Measurements from ENCODE around the gene PSMD11. TPM values are rescaled to one million over a fixed set of nuclear protein-coding genes. Genes with fewer than 3 reads are reported as not detected.
A peak's percentile ranks its signal among the peaks of the same experiment; 100 is the strongest.

Gene PSMD11
- total and polyA plus RNA-seq, 2 of the 13 experiments (the other 11 are each of a cell fraction or from before 2014, with no cell fraction given) = 69.8 to 152 TPM

DNA sequence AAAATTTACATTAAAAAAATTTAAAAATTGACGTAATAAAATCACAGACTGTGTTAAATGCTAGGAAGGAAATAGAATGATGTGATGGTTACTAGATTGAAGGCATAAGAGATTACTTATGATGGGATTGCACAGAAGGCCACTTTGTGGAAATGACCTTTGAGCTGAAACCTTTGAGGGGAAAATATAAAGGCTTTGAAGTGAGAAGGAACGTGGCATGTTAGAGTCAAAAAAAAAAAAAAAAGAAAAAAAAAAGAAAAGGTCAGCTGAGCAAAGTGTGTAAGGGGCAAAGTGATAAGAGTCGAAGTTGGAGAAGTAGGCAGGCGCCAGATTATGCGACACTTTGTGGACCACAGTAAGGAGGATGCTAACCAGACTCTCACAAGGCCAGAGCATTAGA lies 3.6 kb upstream of the PSMD11 start:
- DNase-seq (ENCODE audit: low spot score) (peak; percentile 78), FAIRE-seq (no peak), ATAC-seq (no peak)
- Histone ChIP-seq H3K36me3 (replicated peaks in 1 of 2; ENCODE audit: control insufficient read depth in 1 of 2, insufficient read depth in 2 of 2, low read length in 2 of 2) (no peaks in the 10 kb centered on the region), H2AFZ (ENCODE audit: low read length) (no peak overlapping the region), H3K4me3 (replicated peaks in 1 of 3; ENCODE audit: insufficient read depth in 1 of 3, low read depth in 2 of 3, low read length in 3 of 3) (peak overlapping the region in 1 of 3 experiments; percentile 14; a peak in 1 of 6 replicates), H3K27ac (ENCODE audit: extremely low read length, insufficient read depth, low read length) (no peak overlapping the region), H3K4me2 (ENCODE audit: low read depth, low read length) (peak overlapping the region; percentile 51), H3K9me3 (ENCODE audit: low read length) (no peaks in the 10 kb centered on the region), H3K4me1 (ENCODE audit: insufficient read depth, low read length) (peaks cover 38% of the 10 kb centered on the region), H3K9ac (ENCODE audit: insufficient read depth, low read depth, low read length) (no peak overlapping the region), H3K79me2 (ENCODE audit: insufficient read depth, low read length) (peaks cover 12% of the 10 kb centered on the region), H4K20me1 (ENCODE audit: insufficient read depth, low read length) (peaks cover 8% of the 10 kb centered on the region), H3K27me3 (ENCODE audit: control insufficient read depth in 1 of 2, insufficient read depth in 2 of 2, low read length in 2 of 2) (no peaks in the 10 kb centered on the region)
- ChIA-PET POLR2A (interaction anchor here (0.6 to 1.7 kb wide), 4 partner anchors 46 to 110 kb away, joined by 3 to 4 read pairs (median 4); partner anchors contain the start of genes C17orf75 and CDK5R1), CTCF (ENCODE audit: low intra/inter-chr PET ratio, low total read pairs) (no interaction called here)
- in situ Hi-C loops (cut with HindIII; ENCODE audit: extremely low pct_ligation_motif_present, low pct_unique_long_range_greater_than_20kb) (no loop called here), intact Hi-C loops (cut with micrococcal nuclease; ENCODE audit: unreplicated experiment) (no loop called here)
- under 1% methylated on average over 5 of the region's 5 CpGs for WGBS (ENCODE audit: low lambda C conversion rate)
- BruUV-seq (replicated peaks) = no TSS peak
- TF ChIP-seq, protein P1, sequence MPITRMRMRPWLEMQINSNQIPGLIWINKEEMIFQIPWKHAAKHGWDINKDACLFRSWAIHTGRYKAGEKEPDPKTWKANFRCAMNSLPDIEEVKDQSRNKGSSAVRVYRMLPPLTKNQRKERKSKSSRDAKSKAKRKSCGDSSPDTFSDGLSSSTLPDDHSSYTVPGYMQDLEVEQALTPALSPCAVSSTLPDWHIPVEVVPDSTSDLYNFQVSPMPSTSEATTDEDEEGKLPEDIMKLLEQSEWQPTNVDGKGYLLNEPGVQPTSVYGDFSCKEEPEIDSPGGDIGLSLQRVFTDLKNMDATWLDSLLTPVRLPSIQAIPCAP (CRISPR knock-in tag; IDR thresholded peaks at IDR 0.05; ENCODE audit: low read depth) = no peak
- 0 out of 2 replicates have a peak, but pooled peaks have one; percentile 12 for TF ChIP-seq RARA (CRISPR knock-in tag; IDR thresholded peaks at IDR 0.05)
- TF ChIP-seq HNF4A (CRISPR knock-in tag; IDR thresholded peaks at IDR 0.05) = peak; percentile 55; the same call in 1 of the 2 replicates
- no peak for TF ChIP-seq CENPX (CRISPR knock-in tag; IDR thresholded peaks at IDR 0.05)
- no peak for TF ChIP-seq MAZ (IDR thresholded peaks at IDR 0.05; ENCODE audit: borderline replicate concordance, low read depth, low read length)
- no peak for TF ChIP-seq MAZ (CRISPR knock-in tag; IDR thresholded peaks at IDR 0.05; ENCODE audit: low read depth)
- TF ChIP-seq ZNF644 (CRISPR knock-in tag; IDR thresholded peaks at IDR 0.05; ENCODE audit: low read depth) = no peak
- no peak for TF ChIP-seq ZNF558 (CRISPR knock-in tag; IDR thresholded peaks at IDR 0.05; ENCODE audit: borderline replicate concordance)
- no peak for TF ChIP-seq FOXA3 (CRISPR knock-in tag; IDR thresholded peaks at IDR 0.05)
- TF ChIP-seq HNRNPUL1 (IDR thresholded peaks at IDR 0.05; ENCODE audit: low read depth, low read length) = no peak
- peak; percentile 66 for TF ChIP-seq BHLHE40 (IDR thresholded peaks at IDR 0.05; ENCODE audit: low read length)
- TF ChIP-seq CEBPG (CRISPR knock-in tag; IDR thresholded peaks at IDR 0.05) = no peak
- TF ChIP-seq, protein P2, sequence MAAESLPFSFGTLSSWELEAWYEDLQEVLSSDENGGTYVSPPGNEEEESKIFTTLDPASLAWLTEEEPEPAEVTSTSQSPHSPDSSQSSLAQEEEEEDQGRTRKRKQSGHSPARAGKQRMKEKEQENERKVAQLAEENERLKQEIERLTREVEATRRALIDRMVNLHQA (CRISPR knock-in tag; IDR thresholded peaks at IDR 0.05) = no peak
- no peak for TF ChIP-seq ETV6 (CRISPR knock-in tag; conservative IDR thresholded peaks at IDR 0.05)
- 0 out of 2 replicates have a peak, but pooled peaks have one; percentile 34 for TF ChIP-seq HNF4G (IDR thresholded peaks at IDR 0.05; ENCODE audit: borderline replicate concordance, low read depth, low read length)
- TF ChIP-seq HNF4G (CRISPR knock-in tag; IDR thresholded peaks at IDR 0.05; ENCODE audit: borderline replicate concordance, low read depth) = 0 out of 2 replicates have a peak, but pooled peaks have one; percentile 30
- TF ChIP-seq, protein P3, sequence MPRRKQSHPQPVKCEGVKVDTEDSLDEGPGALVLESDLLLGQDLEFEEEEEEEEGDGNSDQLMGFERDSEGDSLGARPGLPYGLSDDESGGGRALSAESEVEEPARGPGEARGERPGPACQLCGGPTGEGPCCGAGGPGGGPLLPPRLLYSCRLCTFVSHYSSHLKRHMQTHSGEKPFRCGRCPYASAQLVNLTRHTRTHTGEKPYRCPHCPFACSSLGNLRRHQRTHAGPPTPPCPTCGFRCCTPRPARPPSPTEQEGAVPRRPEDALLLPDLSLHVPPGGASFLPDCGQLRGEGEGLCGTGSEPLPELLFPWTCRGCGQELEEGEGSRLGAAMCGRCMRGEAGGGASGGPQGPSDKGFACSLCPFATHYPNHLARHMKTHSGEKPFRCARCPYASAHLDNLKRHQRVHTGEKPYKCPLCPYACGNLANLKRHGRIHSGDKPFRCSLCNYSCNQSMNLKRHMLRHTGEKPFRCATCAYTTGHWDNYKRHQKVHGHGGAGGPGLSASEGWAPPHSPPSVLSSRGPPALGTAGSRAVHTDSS (CRISPR knock-in tag; conservative IDR thresholded peaks at IDR 0.05) = no peak
- TF ChIP-seq BCL6 (CRISPR knock-in tag; IDR thresholded peaks at IDR 0.05) = peak; percentile 32; the same call in 1 of the 2 replicates
- TF ChIP-seq ZNF598 (CRISPR knock-in tag; IDR thresholded peaks at IDR 0.05; ENCODE audit: borderline replicate concordance) = no peak
- TF ChIP-seq, protein P4, sequence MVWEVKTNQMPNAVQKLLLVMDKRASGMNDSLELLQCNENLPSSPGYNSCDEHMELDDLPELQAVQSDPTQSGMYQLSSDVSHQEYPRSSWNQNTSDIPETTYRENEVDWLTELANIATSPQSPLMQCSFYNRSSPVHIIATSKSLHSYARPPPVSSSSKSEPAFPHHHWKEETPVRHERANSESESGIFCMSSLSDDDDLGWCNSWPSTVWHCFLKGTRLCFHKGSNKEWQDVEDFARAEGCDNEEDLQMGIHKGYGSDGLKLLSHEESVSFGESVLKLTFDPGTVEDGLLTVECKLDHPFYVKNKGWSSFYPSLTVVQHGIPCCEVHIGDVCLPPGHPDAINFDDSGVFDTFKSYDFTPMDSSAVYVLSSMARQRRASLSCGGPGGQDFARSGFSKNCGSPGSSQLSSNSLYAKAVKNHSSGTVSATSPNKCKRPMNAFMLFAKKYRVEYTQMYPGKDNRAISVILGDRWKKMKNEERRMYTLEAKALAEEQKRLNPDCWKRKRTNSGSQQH (CRISPR knock-in tag; IDR thresholded peaks at IDR 0.05; ENCODE audit: low read depth) = no peak
- TF ChIP-seq ZNF75D (CRISPR knock-in tag; IDR thresholded peaks at IDR 0.05; ENCODE audit: borderline replicate concordance) = no peak
- peak; percentile 51; the same call in 1 of the 2 replicates for TF ChIP-seq GATAD2A (CRISPR knock-in tag; IDR thresholded peaks at IDR 0.05)
- TF ChIP-seq TFAP4 (IDR thresholded peaks at IDR 0.05; ENCODE audit: borderline replicate concordance, low read depth) = peak; percentile 44; the same call in 1 of the 2 replicates
